ENCODE measurements around the gene ZNF823.
"Not testable (repeated sequence)": the region's sequence is repeated elsewhere in the genome, so short reads cannot be mapped to it uniquely, and the experiment has no call there.

ZNF823 gene

GRCh38 chr19:11738746-11739620 lies at the start of gene ZNF823:
Gene ZNF823 (minus strand): TSS chr19:11738946. CDS start chr19:11738819, 127 bp downstream.
- DNase-seq (ENCODE audit: low read depth in 2 of 2): peak; percentile 97 to 98

GRCh38 chr19:11787536-11787935 lies 48.8 kb upstream of the ZNF823 start:
- DNase-seq (ENCODE audit: low read depth in 2 of 2): no peak

GRCh38 chr19:11784356-11784755 lies 45.6 kb upstream of the ZNF823 start:
- DNase-seq (ENCODE audit: low read depth in 2 of 2): no peak

GRCh38 chr19:11783767-11784166 lies 45.0 kb upstream of the ZNF823 start:
- DNase-seq (ENCODE audit: low read depth in 2 of 2): no peak

- no peak for DNase-seq (ENCODE audit: low read depth in 2 of 2)
Measured at GRCh38 chr19:11781295-11782057, 42.7 kb upstream of the ZNF823 start.

- no peak for DNase-seq (ENCODE audit: low read depth in 2 of 2)
Measured at GRCh38 chr19:11780431-11781020, 41.8 kb upstream of the ZNF823 start.

- not testable (repeated sequence) for DNase-seq (ENCODE audit: low read depth in 2 of 2)
Measured at GRCh38 chr19:11776669-11777068, 37.9 kb upstream of the ZNF823 start.

- DNase-seq (ENCODE audit: low read depth in 2 of 2): not testable (repeated sequence)
Measured at GRCh38 chr19:11771520-11771919, 32.8 kb upstream of the ZNF823 start.

GRCh38 chr19:11769995-11770394 lies 31.2 kb upstream of the ZNF823 start:
- DNase-seq (ENCODE audit: low read depth in 2 of 2): no peak

GRCh38 chr19:11767633-11768133 lies 28.9 kb upstream of the ZNF823 start:
- peak; percentile 4 to 13 for DNase-seq (ENCODE audit: low read depth in 2 of 2)

GRCh38 chr19:11766597-11767591 lies 28.1 kb upstream of the ZNF823 start, which contains the start of gene ZNF441:
Gene ZNF441 (plus strand): TSS chr19:11767000. CDS start chr19:11767194, 194 bp downstream.
- DNase-seq (ENCODE audit: low read depth in 2 of 2): peak; percentile 90 to 96

GRCh38 chr19:11763611-11764010 lies 24.9 kb upstream of the ZNF823 start:
- no peak for DNase-seq (ENCODE audit: low read depth in 2 of 2)

GRCh38 chr19:11763117-11763516 lies 24.4 kb upstream of the ZNF823 start:
- no peak for DNase-seq (ENCODE audit: low read depth in 2 of 2)

- no peak for DNase-seq (ENCODE audit: low read depth in 2 of 2)
Measured at GRCh38 chr19:11759805-11760204, 21.1 kb upstream of the ZNF823 start.

- DNase-seq (ENCODE audit: low read depth in 2 of 2): no peak
Measured at GRCh38 chr19:11756965-11757364, 18.2 kb upstream of the ZNF823 start.

- DNase-seq (ENCODE audit: low read depth in 2 of 2): no peak
Measured at GRCh38 chr19:11754663-11755062, 15.9 kb upstream of the ZNF823 start.

- DNase-seq (ENCODE audit: low read depth in 2 of 2): no peak
Measured at GRCh38 chr19:11752244-11752736, 13.5 kb upstream of the ZNF823 start.

GRCh38 chr19:11749751-11750150 lies 11.0 kb upstream of the ZNF823 start:
- no peak for DNase-seq (ENCODE audit: low read depth in 2 of 2)

- no peak for DNase-seq (ENCODE audit: low read depth in 2 of 2)
Measured at GRCh38 chr19:11747277-11747676, 8.5 kb upstream of the ZNF823 start.

GRCh38 chr19:11745869-11746268 lies 7.1 kb upstream of the ZNF823 start:
- no peak for DNase-seq (ENCODE audit: low read depth in 2 of 2)

Measured in stimulated activated CD4-positive, alpha-beta T cell treated with anti-CD3 and anti-CD28 coated beads, Interleukin-15, amount 100 ng/mL, for 48 hours (primary cell).